DND-41 (cell line): ENCODE measurements around the gene ZXDB.

Experiments
- ATAC-seq: fragments of 200-7000 bp; cut with Tn5 transposase; 3 replicates; pipeline ENCODE4 v1.9.1; 2021; ENCODE audit warnings: low read depth; ENCODE audit not compliant: insufficient read depth
- DNase-seq: peaks from one replicate; pipeline ENCODE4 v3.0.0-alpha.2; 2020
- H2AFZ ChIP-seq: 2 replicates; pipeline ENCODE4 v1.6.0; 2012; ENCODE audit warnings: low read depth, low read length
- H3K27ac ChIP-seq: 2 replicates; pipeline ENCODE4 v1.5.1; 2012; ENCODE audit warnings: low read length, inconsistent platforms
- H3K27me3 ChIP-seq: fragments of 200-600 bp; sonication (generic); 2 replicates; pipeline ENCODE4 v1.6.0; 2012; ENCODE audit warnings: low read length, mild to moderate bottlenecking, inconsistent platforms; ENCODE audit not compliant: insufficient read depth, poor library complexity
- H3K36me3 ChIP-seq: 2 replicates; pipeline ENCODE4 v1.5.1; 2012; ENCODE audit warnings: low read length, inconsistent platforms; ENCODE audit not compliant: insufficient read depth
- H3K4me1 ChIP-seq: 2 replicates; pipeline ENCODE4 v1.5.1; 2012; ENCODE audit warnings: mild to moderate bottlenecking, low read length; ENCODE audit not compliant: insufficient read depth
- H3K4me2 ChIP-seq: 2 replicates; pipeline ENCODE4 v1.6.0; 2012; ENCODE audit warnings: mild to moderate bottlenecking, moderate library complexity, low read length, inconsistent platforms; ENCODE audit not compliant: insufficient read depth
- H3K4me3 ChIP-seq, 2 experiments: fragments of 200-600 bp in 1 of 2; shearing (Covaris generic) in 1 of 2; 2 replicates each; pipeline ENCODE4 v1.5.1; 2012 to 2016; ENCODE audit warnings: inconsistent platforms in 2 of 2, low read length in 2 of 2, mild to moderate bottlenecking in 2 of 2, low read depth in 1 of 2, moderate library complexity in 1 of 2
- H3K79me2 ChIP-seq: 2 replicates; pipeline ENCODE4 v1.6.0; 2012; ENCODE audit warnings: low read length, inconsistent platforms; ENCODE audit not compliant: insufficient read depth
- H3K9ac ChIP-seq: 2 replicates; pipeline ENCODE4 v1.6.0; 2012; ENCODE audit warnings: low read depth, mild to moderate bottlenecking, inconsistent platforms, low read length, moderate library complexity
- H3K9me3 ChIP-seq: 2 replicates; pipeline ENCODE4 v1.5.1; 2012; ENCODE audit warnings: low read length, moderate library complexity, mild to moderate bottlenecking, inconsistent platforms; ENCODE audit not compliant: insufficient read depth, severe bottlenecking
- H4K20me1 ChIP-seq: 2 replicates; pipeline ENCODE4 v1.6.0; 2012; ENCODE audit warnings: low read length; ENCODE audit not compliant: insufficient read depth
- CTCF ChIP-seq: IDR thresholded peaks from 2 replicates; pipeline ENCODE4 v1.5.1; 2012; ENCODE audit warnings: borderline replicate concordance, low read length, moderate library complexity, mild to moderate bottlenecking; ENCODE audit not compliant: poor library complexity, severe bottlenecking; ENCODE audit errors: extremely low read depth
- EZH2 ChIP-seq: IDR thresholded peaks from 3 replicates; pipeline ENCODE4 v1.6.1; 2012; ENCODE audit warnings: borderline replicate concordance, low read depth, mild to moderate bottlenecking, moderate library complexity, low read length, inconsistent platforms; ENCODE audit not compliant: severe bottlenecking

Gene ZXDB

GRCh38 chrX:57647020-57647419, 55.2 kb downstream of the ZXDB start:
- no peaks in the 10 kb centered on the region for H3K36me3 ChIP-seq
- H3K27ac ChIP-seq, result no peak overlapping the region
- no peaks in the 10 kb centered on the region for H3K9me3 ChIP-seq
- DNase-seq (no peak), ATAC-seq (no peak)
- H3K4me1 ChIP-seq, result no peaks in the 10 kb centered on the region
- H3K4me3 ChIP-seq, result no peak overlapping the region
- H3K4me2 ChIP-seq, result no peak overlapping the region
- H3K9ac ChIP-seq, result no peak overlapping the region
- H2AFZ ChIP-seq, result no peak overlapping the region
- TF ChIP-seq EZH2 (no peak), CTCF (no peak)
- no peaks in the 10 kb centered on the region for H3K27me3 ChIP-seq
- no peaks in the 10 kb centered on the region for H3K79me2 ChIP-seq
- H4K20me1 ChIP-seq, result no peaks in the 10 kb centered on the region
